Muscle layer of duodenum (tissue), 2 donors: ENCODE data around the gene VPS50.

ENCODE experiments used
- H3K27ac ChIP-seq: one replicate; pipeline ENCODE4 v1.7.0; 2013; ENCODE audit warnings: mild to moderate bottlenecking, low read length
- H3K27me3 ChIP-seq: one replicate; pipeline ENCODE4 v1.7.0; 2013; ENCODE audit warnings: low read depth, mild to moderate bottlenecking, control low read depth, low read length
- H3K36me3 ChIP-seq, 2 donors: one replicate each; pipeline ENCODE4 v1.7.0; 2013; ENCODE audit warnings: low read length in 2 of 2, control low read depth in 1 of 2, mild to moderate bottlenecking in 1 of 2; ENCODE audit not compliant: insufficient read depth in 2 of 2, control insufficient read depth in 1 of 2
- H3K4me1 ChIP-seq, 2 donors: one replicate each; pipeline ENCODE4 v1.7.0; 2013; ENCODE audit warnings: low read length in 2 of 2, mild to moderate bottlenecking in 2 of 2, control low read depth in 1 of 2, moderate library complexity in 1 of 2; ENCODE audit not compliant: insufficient read depth in 2 of 2, control insufficient read depth in 1 of 2
- H3K4me3 ChIP-seq, 2 donors: one replicate each; pipeline ENCODE4 v1.7.0; 2013; ENCODE audit warnings: low read length in 2 of 2, low read depth in 1 of 2, mild to moderate bottlenecking in 1 of 2
- H3K9me3 ChIP-seq, 2 donors: one replicate each; pipeline ENCODE4 v1.7.0; 2013; ENCODE audit warnings: low read length in 2 of 2, control low read depth in 1 of 2, mild to moderate bottlenecking in 1 of 2; ENCODE audit not compliant: control insufficient read depth in 1 of 2
- donor health status: healthy.

Gene VPS50

DNA sequence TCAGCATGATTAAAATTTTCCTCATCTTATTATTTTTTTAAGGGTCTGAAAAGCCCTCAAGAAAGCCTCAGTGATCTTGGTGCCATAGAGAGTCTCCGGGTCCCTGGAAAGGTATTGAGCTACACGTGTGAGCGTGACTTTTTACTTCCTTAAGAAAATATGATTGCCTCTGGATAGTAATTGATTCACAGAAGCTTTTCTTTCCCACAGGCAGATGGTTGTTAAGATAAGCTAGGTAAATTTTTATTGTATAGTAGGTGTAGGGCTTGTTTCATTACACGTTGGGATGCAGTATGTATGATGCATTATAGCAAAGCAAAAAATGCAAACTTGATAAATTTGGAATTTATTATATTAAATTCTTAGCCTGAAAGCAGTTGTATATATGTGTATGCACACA is 7.7 kb downstream of the VPS50 start:
- no peaks in the 10 kb centered on the region for H3K36me3 ChIP-seq
- no peaks in the 10 kb centered on the region for H3K4me1 ChIP-seq
- H3K4me3 ChIP-seq: no peak overlapping the region
- no peaks in the 10 kb centered on the region for H3K9me3 ChIP-seq
- no peaks in the 10 kb centered on the region for H3K27me3 ChIP-seq
- H3K27ac ChIP-seq: no peak overlapping the region

DNA sequence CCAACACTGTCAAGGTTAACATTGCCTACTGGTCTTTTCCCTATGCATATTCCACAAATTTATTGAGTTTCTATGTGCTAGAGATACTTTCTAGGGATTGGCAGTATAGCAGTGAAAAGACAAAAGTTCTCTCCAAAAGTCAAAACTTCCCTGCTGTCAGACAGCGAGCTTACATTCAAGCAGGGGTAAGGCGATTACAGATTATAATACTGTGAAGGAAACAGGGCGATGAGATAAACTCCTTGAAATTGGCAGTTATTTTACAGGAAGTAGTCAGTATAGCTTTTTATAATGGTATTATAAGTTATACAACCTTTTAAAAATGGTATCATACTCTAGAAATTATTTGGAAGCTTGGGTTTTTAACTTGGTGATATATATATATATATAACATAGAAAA is 9.9 kb downstream of the VPS50 start:
- H3K4me1 ChIP-seq: peaks cover 0 to 6% of the 10 kb centered on the region in 2 donors
- no peak overlapping the region for H3K27ac ChIP-seq
- H3K4me3 ChIP-seq: no peak overlapping the region
- H3K27me3 ChIP-seq: no peaks in the 10 kb centered on the region
- no peaks in the 10 kb centered on the region for H3K9me3 ChIP-seq
- H3K36me3 ChIP-seq: no peaks in the 10 kb centered on the region

DNA sequence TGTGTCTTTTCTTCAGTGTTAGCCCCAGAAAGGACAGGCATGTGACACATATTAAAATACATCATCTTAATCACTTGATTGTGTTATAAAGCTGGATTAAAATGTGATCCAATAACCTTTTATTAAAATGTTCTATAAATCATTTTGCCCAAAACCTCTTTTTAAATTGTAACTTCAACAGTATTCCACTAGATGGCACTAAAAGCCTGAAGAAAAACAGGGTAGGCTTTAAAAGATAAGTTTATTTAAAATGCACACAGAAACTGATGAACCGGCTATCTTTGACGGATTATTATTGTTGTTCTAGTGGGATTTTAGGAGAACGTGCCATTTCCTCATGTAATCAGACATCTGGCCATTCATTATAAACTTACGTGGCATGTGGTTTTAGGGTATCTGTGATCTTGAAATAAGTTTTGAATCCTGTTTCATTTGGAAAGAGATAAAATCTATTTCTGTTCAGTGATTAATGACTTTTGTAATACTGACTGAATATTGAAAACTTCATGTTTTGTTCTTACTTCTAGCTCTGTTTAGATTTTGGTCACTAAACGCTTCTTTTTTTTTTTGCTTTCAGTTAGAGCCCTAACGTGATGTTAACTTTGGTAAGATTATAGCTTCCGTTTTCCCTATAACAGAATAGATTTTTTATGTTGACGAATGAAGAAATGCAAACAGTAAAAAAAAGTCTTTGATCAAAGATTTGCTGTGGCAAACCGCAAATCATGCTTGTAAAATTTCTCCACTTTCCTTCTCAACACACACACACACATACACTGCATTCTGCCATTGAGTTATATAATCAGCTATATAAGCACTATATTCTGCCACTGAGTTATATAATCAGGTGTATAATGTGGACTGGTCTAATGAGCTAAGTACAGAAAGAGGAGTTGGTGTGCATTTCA is 13.6 kb downstream of the VPS50 start:
- peaks cover 0 to 6% of the 10 kb centered on the region in 2 donors for H3K4me1 ChIP-seq
- no peaks in the 10 kb centered on the region for H3K27me3 ChIP-seq
- H3K27ac ChIP-seq: no peak overlapping the region
- no peaks in the 10 kb centered on the region for H3K36me3 ChIP-seq
- peak overlapping the region; percentile 27 to 42 for H3K4me3 ChIP-seq
- no peaks in the 10 kb centered on the region for H3K9me3 ChIP-seq

DNA sequence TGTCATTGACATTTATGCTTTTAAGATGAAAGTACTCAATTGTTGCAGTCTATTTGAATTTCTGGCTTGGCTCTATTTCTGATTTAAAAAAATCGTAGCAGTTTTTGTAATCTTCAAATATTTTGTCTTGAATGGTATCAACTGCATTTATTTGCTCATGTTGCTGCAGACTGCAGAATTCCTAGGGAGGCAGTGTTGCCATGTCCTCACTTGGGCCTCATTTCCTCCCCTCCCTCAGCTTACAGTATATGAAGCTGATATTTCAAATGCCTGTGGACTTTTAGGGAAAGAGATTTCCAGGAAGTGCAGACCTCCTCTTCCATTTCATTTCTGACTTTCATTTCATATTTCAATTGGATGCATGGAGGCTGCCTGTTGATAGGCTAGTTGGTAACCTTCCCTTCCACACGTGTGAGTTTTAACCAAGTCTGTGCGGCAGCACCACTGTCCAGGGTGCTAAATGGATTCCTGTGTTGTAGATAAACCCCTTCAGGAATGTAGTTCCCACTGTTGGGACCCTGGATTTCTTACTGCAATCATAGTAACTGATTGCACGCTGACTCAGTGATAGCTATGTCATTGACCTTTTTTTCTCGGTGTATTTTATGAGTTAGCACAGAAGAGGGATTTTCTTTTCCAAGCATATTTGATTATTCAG is 17.5 kb downstream of the VPS50 start:
- H3K9me3 ChIP-seq: no peaks in the 10 kb centered on the region
- peaks cover 0 to 6% of the 10 kb centered on the region in 2 donors for H3K4me1 ChIP-seq
- no peak overlapping the region for H3K27ac ChIP-seq
- no peak overlapping the region for H3K4me3 ChIP-seq
- peaks cover 0 to 7% of the 10 kb centered on the region in 2 donors for H3K36me3 ChIP-seq
- no peaks in the 10 kb centered on the region for H3K27me3 ChIP-seq

DNA sequence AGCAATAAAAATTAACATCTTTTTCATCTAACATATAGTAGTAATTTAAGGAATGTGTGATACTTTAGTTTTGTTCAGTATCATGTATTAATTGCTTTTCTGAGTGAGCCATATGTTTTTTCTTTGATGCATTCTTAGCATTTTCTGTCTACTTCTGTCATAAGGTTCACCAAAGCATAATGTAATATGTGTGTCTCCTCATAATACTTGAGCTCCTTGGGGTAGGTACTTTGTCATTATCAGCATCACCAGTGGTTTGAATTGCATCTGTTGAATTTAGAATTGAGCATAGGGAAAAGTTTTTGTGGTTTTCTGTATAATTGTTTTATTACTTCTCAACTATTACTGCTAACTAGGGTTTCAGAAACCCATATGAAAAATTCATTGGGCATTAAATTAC is 26.5 kb downstream of the VPS50 start:
- Histone ChIP-seq H3K27me3 (no peaks in the 10 kb centered on the region), H3K36me3 (peaks cover 2 to 11% of the 10 kb centered on the region in 2 donors), H3K9me3 (no peaks in the 10 kb centered on the region), H3K4me1 (no peaks in the 10 kb centered on the region), H3K27ac (no peak overlapping the region), H3K4me3 (no peak overlapping the region)

DNA sequence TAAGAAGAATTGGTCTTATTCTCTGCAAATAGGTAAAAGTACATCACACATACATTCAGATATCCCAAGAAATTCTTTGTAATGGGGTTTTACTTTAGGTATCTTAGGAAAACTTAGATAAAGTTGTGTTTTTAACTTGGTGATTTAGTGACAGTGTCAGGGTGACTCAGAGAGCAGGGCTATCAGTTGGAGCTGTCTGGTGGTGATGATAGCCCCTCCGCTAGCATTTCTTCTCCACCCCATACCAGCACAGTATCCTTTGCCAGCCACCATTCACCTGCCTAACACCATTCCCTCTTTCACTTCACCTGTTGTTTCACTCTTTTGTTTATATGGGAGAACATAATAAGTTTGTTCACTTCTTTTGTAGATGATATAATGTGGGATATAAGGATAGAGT is 30.4 kb downstream of the VPS50 start:
- Histone ChIP-seq H3K4me1 (no peaks in the 10 kb centered on the region), H3K27ac (no peak overlapping the region), H3K36me3 (peaks cover 0 to 2% of the 10 kb centered on the region in 2 donors), H3K9me3 (no peaks in the 10 kb centered on the region), H3K27me3 (no peaks in the 10 kb centered on the region), H3K4me3 (no peak overlapping the region)

DNA sequence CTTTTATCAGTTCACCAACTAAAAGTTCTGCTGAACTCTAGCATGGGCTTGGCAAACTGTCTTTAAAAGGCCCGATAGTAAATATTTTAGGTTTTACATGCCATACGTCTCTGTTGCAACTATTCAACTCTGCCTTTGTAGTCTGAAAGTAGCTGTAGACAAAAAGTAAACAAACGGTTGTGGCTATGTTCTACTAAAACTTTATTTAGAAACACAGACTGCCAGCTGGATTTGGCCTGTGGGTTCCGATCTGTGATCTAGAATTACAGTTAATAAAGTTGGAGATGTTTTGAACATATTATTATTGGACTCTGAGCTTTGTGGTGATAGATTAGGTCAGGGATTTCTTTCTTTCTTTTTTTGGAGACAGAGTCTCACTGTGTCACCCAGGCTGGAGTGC is 33.1 kb downstream of the VPS50 start:
- H3K27ac ChIP-seq: no peak overlapping the region
- H3K27me3 ChIP-seq: no peaks in the 10 kb centered on the region

DNA sequence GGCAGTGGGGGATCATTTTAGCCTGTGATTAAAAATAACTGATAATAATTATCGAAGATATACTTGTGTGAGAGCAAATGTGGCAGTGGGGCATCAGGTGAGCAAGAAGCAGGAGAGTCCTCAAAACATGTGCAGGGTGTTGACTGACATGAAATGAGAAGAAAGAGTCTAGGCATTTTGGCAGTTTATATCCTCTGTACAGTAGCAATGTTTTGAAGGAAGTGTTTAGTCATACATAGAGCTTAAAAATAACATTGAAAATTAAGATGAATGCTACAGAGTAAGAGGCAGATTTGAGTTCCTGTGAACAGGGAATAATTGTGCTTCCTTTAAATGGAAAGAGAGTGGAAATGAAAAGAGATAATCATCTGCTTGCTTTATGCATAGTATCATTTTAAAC is 47.4 kb downstream of the VPS50 start:
- peaks cover 16 to 25% of the 10 kb centered on the region in 2 donors for H3K36me3 ChIP-seq
- no peaks in the 10 kb centered on the region for H3K9me3 ChIP-seq

More for the DNA sequence above, 33.1 kb downstream of the VPS50 start:
- H3K4me3 ChIP-seq: no peak overlapping the region
- H3K9me3 ChIP-seq: no peaks in the 10 kb centered on the region
- H3K4me1 ChIP-seq: no peaks in the 10 kb centered on the region
- peaks cover 2 to 3% of the 10 kb centered on the region in 2 donors for H3K36me3 ChIP-seq

DNA sequence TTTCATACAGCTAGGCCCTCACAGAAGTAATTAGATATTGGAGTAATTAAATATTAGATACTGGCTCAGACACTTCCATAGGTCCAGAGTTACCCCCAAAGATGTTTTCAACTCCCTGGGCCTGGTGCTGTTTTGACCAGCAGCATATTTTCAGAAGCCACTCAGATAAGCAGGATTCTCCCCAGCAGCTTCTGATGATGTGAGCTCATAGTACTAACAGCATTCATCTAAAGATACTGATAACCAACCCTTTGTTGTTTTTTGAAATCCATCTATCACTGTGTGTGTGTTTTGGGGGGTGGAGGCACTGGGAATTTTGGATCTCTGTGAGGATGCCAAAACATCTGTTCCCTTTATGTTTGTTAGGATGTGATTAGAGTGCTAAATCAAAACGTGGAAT is 52.7 kb downstream of the VPS50 start:
- no peaks in the 10 kb centered on the region for H3K4me1 ChIP-seq
- H3K9me3 ChIP-seq: no peaks in the 10 kb centered on the region

More for the DNA sequence above, 47.4 kb downstream of the VPS50 start:
- Histone ChIP-seq H3K27ac (no peak overlapping the region), H3K27me3 (no peaks in the 10 kb centered on the region), H3K4me1 (no peaks in the 10 kb centered on the region), H3K4me3 (no peak overlapping the region)

DNA sequence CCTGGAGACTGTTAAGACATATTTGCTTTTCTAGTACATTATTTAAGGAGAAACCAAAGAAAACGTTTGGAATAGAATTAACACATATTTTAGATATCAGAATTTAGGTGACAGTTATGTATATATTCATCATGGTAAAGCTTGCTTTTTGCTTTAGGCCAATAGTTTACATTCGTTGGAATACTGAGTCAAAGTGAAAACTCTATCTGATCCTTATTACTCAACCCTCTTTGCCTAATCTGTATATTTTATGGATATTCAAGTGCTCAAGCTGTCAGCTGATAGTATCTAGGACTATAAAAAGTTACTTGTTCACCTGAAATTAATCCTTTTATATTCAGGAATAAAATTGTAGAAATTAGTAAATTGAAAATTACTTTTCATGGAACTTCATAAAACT is 61.1 kb downstream of the VPS50 start:
- Histone ChIP-seq H3K27ac (no peak overlapping the region), H3K9me3 (no peaks in the 10 kb centered on the region), H3K4me1 (no peaks in the 10 kb centered on the region), H3K4me3 (no peak overlapping the region), H3K27me3 (no peaks in the 10 kb centered on the region), H3K36me3 (no peaks in the 10 kb centered on the region)

More for the DNA sequence above, 52.7 kb downstream of the VPS50 start:
- Histone ChIP-seq H3K4me3 (no peak overlapping the region), H3K27me3 (no peaks in the 10 kb centered on the region), H3K36me3 (no peaks in the 10 kb centered on the region), H3K27ac (no peak overlapping the region)

DNA sequence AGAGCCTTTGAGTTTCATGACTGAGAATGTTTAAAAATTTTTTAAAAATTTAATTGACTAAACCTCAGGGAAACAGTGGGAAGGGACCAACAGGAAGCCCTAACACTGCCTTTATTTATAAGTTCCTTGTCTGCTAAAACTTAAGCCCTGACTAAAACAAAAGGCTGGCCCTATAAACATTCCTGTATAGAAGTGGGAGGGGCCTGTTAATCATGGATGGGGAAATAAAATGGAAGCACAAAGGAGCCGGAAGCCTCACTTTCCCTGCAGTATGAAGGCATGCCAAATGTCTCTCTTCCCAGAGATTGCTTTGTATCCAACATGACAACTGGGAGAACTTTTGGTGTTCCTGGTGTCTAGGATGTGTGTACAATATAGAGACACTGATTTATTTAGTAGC is 66.0 kb downstream of the VPS50 start:
- no peaks in the 10 kb centered on the region for H3K27me3 ChIP-seq
- H3K4me1 ChIP-seq: no peaks in the 10 kb centered on the region
- H3K4me3 ChIP-seq: no peak overlapping the region
- H3K27ac ChIP-seq: no peak overlapping the region
- H3K36me3 ChIP-seq: no peaks in the 10 kb centered on the region
- H3K9me3 ChIP-seq: no peaks in the 10 kb centered on the region
